Mucosa of descending colon (tissue), 3 donors: ENCODE data around the gene SURF4. TPM values are rescaled to one million over a fixed set of nuclear protein-coding genes. Genes with fewer than 3 reads are reported as not detected.

ENCODE experiments used
- ATAC-seq: fragments of 200-7000 bp; cut with Tn5 transposase; one replicate; pipeline ENCODE4 v1.9.1; 2020; ENCODE audit warnings: mild to moderate bottlenecking, moderate library complexity
- DNase-seq, 3 donors: peaks; one replicate each; pipeline ENCODE4 v3.0.0-alpha.2; 2020
- H3K36me3 ChIP-seq: fragments of 200-600 bp; one replicate; pipeline ENCODE4 v1.8.0; 2021; ENCODE audit warnings: low read depth, mild to moderate bottlenecking
- H3K4me1 ChIP-seq: fragments of 200-600 bp; one replicate; pipeline ENCODE4 v1.8.0; 2021; ENCODE audit warnings: low read depth, mild to moderate bottlenecking
- H3K4me3 ChIP-seq: fragments of 200-600 bp; one replicate; pipeline ENCODE4 v1.8.0; 2021; ENCODE audit warnings: mild to moderate bottlenecking
- H3K9me3 ChIP-seq: fragments of 200-600 bp; one replicate; pipeline ENCODE4 v1.8.0; 2021; ENCODE audit warnings: mild to moderate bottlenecking
- CTCF ChIP-seq: fragments of 200-600 bp; IDR thresholded peaks from one replicate; pipeline ENCODE4 v1.8.0; 2022; ENCODE audit warnings: antibody characterized with exemption, mild to moderate bottlenecking
- intact Hi-C, 2 donors: fragments of 100-400 bp; cut with DNase I in 1 of 2; cut with micrococcal nuclease in 1 of 2; formaldehyde crosslinking; loops; one replicate each; pipeline versions ENCODE4 v1.11.0 to v1.11.1; 2022; cut with DNase I, micrococcal nuclease
- total RNA-seq, 3 donors: library from RNA; stranded (reverse); fragmentation: NEBNext Ultra II Directional in 2 of 3; extraction: Animal tissue kit (Norgen Biotek cat#: 25700) in 2 of 3; gene quantifications; one replicate each; pipeline versions ENCODE4 v1.2.1 to v1.2.4, GENCODE V29; 2021 to 2023
- donor health status: DM: no; HTN: no; CAD: no; lungs with moderate emphysema.
- donor health status: DM: no; HTN: no; CAD: no.
- donor health status: DM: no; HTN: yes; CAD: no.

SURF4 gene
- total RNA-seq, 3 donors from 2014 or later = 117 to 165 (median 149) TPM

- no peak for ATAC-seq
- no peak overlapping the region for H3K4me3 ChIP-seq
- TF ChIP-seq CTCF = no peak
- H3K9me3 ChIP-seq = no peaks in the 10 kb centered on the region
- peak in 1 of 3 donors; percentile 11 for DNase-seq
- intact Hi-C loops = no loop called here
- no peaks in the 10 kb centered on the region for H3K36me3 ChIP-seq
- no peaks in the 10 kb centered on the region for H3K4me1 ChIP-seq
Measured at GRCh38 chr9:133386338-133386737, 10.5 kb upstream of the SURF4 start.

GRCh38 chr9:133385452-133385851 is 9.6 kb upstream of the SURF4 start:
- intact Hi-C loops = no loop called here
- no peak for TF ChIP-seq CTCF
- ATAC-seq = no peak
- Histone ChIP-seq H3K4me3 (no peak overlapping the region), H3K4me1 (no peaks in the 10 kb centered on the region), H3K9me3 (no peaks in the 10 kb centered on the region), H3K36me3 (no peaks in the 10 kb centered on the region)
- DNase-seq = no peak

GRCh38 chr9:133384736-133385321 is 9.0 kb upstream of the SURF4 start:
- ATAC-seq = no peak

GRCh38 chr9:133383438-133383837 is 7.6 kb upstream of the SURF4 start:
- no peak for TF ChIP-seq CTCF

More at GRCh38 chr9:133384736-133385321, 9.0 kb upstream of the SURF4 start:
- DNase-seq = no peak
- TF ChIP-seq CTCF = no peak
- intact Hi-C loops = no loop called here
- Histone ChIP-seq H3K4me1 (no peaks in the 10 kb centered on the region), H3K36me3 (no peaks in the 10 kb centered on the region), H3K9me3 (no peaks in the 10 kb centered on the region), H3K4me3 (no peak overlapping the region)

GRCh38 chr9:133382507-133383141 is 6.8 kb upstream of the SURF4 start:
- ATAC-seq (no peak), DNase-seq (no peak)
- TF ChIP-seq CTCF = no peak
- Histone ChIP-seq H3K4me1 (no peaks in the 10 kb centered on the region), H3K4me3 (no peak overlapping the region), H3K36me3 (no peaks in the 10 kb centered on the region), H3K9me3 (no peaks in the 10 kb centered on the region)
- intact Hi-C loops = no loop called here

More at GRCh38 chr9:133383438-133383837, 7.6 kb upstream of the SURF4 start:
- H3K36me3 ChIP-seq = no peaks in the 10 kb centered on the region
- no peak overlapping the region for H3K4me3 ChIP-seq
- no peaks in the 10 kb centered on the region for H3K9me3 ChIP-seq
- H3K4me1 ChIP-seq = no peaks in the 10 kb centered on the region
- intact Hi-C loops = no loop called here
- ATAC-seq = no peak
- no peak for DNase-seq
